ENCODE data around the gene SYTL5. TPM values are rescaled to one million over a fixed set of nuclear protein-coding genes. Genes with fewer than 3 reads are reported as not detected.

SYTL5 gene
- total RNA-seq, 1 donor from 2014 or later = 0.27 TPM

DNA sequence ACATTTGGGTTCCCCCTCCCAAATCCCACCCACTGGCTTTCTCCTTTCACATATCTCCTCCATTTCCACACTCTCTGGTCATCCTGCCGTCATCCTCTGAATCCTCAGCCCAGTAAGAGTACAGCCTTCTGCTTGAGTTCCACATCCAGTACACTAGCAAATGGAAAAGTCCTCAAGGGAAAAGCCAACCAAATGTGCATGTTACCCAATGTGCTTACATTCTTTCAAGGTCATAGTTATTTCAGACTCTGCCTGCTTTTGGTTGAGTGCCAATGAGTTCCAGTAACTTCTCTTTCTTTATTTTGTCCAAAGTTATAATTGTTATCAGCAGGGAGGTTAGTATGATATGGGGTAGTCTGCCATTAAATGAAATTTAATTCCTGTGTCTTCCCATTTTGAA lies 136.3 kb downstream of the SYTL5 start:
- Mint-ChIP-seq H3K27ac (ENCODE audit: unreplicated experiment) (peak overlapping the region; percentile 60), H3K27me3 (ENCODE audit: low read depth) (no peaks in the 10 kb centered on the region), H3K4me3 (ENCODE audit: unreplicated experiment) (no peak overlapping the region), H3K9me3 (ENCODE audit: low read depth) (peaks cover 11% of the 10 kb centered on the region), H3K36me3 (ENCODE audit: low read depth) (no peaks in the 10 kb centered on the region), H3K4me1 (ENCODE audit: low read depth) (peaks cover 25% of the 10 kb centered on the region)
- TF ChIP-seq, protein P1, sequence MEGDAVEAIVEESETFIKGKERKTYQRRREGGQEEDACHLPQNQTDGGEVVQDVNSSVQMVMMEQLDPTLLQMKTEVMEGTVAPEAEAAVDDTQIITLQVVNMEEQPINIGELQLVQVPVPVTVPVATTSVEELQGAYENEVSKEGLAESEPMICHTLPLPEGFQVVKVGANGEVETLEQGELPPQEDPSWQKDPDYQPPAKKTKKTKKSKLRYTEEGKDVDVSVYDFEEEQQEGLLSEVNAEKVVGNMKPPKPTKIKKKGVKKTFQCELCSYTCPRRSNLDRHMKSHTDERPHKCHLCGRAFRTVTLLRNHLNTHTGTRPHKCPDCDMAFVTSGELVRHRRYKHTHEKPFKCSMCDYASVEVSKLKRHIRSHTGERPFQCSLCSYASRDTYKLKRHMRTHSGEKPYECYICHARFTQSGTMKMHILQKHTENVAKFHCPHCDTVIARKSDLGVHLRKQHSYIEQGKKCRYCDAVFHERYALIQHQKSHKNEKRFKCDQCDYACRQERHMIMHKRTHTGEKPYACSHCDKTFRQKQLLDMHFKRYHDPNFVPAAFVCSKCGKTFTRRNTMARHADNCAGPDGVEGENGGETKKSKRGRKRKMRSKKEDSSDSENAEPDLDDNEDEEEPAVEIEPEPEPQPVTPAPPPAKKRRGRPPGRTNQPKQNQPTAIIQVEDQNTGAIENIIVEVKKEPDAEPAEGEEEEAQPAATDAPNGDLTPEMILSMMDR (IDR thresholded peaks at IDR 0.05) = no peak
- no peak for DNase-seq (ENCODE audit: low spot score)

DNA sequence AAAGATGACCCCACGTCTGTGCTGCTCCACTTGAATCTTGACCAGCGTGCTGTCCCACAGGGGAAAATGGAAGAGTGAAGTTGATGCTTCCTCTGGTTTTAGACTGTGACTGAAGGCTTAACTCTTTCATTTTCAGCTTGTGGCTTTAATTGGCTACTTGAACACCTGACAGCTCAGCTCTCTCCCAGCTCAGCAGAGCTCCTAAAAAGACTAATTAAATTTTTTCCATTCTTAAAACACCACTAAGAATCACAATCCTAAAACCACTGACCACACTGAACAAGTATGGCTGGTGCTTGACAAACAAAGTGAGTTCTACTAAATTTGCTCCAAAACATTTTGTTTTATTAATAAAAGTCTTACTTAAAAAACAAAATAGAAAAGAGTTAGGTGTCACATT lies 142.7 kb downstream of the SYTL5 start:
- Mint-ChIP-seq H3K4me3 (ENCODE audit: unreplicated experiment) (no peak overlapping the region), H3K4me1 (ENCODE audit: low read depth) (peaks cover 8% of the 10 kb centered on the region), H3K27ac (ENCODE audit: unreplicated experiment) (no peak overlapping the region), H3K27me3 (ENCODE audit: low read depth) (no peaks in the 10 kb centered on the region), H3K36me3 (ENCODE audit: low read depth) (no peaks in the 10 kb centered on the region), H3K9me3 (ENCODE audit: low read depth) (peaks cover 13% of the 10 kb centered on the region)
- no peak for DNase-seq (ENCODE audit: low spot score)
- TF ChIP-seq, protein P1 (IDR thresholded peaks at IDR 0.05) = no peak

DNA sequence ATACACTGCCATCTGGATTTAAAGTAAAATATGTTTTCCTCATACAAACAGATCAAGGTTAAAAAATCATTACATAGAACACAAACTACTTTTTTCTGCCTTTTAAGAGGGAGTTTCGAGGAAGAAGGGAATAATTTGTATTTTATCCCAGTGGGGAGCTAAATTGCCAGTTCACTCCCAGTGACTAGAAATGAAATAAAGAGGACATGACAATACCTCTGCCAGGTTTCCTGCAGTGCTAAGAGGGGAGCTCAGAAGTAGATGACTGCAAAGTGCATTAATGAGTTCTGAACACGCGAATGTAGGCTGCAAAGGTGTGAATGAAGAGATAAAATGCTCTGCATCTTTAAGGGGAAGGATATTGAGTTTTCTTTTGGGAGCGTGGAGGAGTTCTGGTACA lies 144.6 kb downstream of the SYTL5 start:
- Mint-ChIP-seq H3K36me3 (ENCODE audit: low read depth) (no peaks in the 10 kb centered on the region), H3K4me3 (ENCODE audit: unreplicated experiment) (no peak overlapping the region), H3K9me3 (ENCODE audit: low read depth) (peaks cover 6% of the 10 kb centered on the region), H3K4me1 (ENCODE audit: low read depth) (peaks cover 20% of the 10 kb centered on the region), H3K27ac (ENCODE audit: unreplicated experiment) (no peak overlapping the region), H3K27me3 (ENCODE audit: low read depth) (no peaks in the 10 kb centered on the region)
- TF ChIP-seq, protein P1 (IDR thresholded peaks at IDR 0.05) = no peak
- DNase-seq (ENCODE audit: low spot score) = no peak

DNA sequence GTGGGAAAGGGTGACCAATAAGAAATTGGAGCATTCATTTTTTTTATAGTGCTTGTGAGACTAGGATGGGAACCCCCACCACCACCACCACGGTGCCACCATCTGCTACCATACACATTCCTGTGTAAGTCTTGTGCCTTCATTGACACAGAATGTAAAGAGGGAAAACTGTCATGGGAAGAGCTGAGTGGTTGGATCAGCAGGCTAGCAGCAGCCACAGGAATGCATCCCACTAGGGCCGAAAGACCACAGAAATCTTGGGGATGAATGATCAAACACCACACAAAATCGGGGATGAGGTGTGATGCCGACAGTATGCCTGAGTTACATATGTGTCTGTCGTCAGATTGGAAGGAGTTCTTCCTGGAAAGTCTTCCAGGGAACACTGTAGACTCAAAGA lies 145.1 kb downstream of the SYTL5 start:
- TF ChIP-seq, protein P1 (IDR thresholded peaks at IDR 0.05) = no peak
- Mint-ChIP-seq H3K27ac (ENCODE audit: unreplicated experiment) (no peak overlapping the region), H3K9me3 (ENCODE audit: low read depth) (peaks cover 6% of the 10 kb centered on the region), H3K27me3 (ENCODE audit: low read depth) (no peaks in the 10 kb centered on the region), H3K4me1 (ENCODE audit: low read depth) (peaks cover 20% of the 10 kb centered on the region), H3K36me3 (ENCODE audit: low read depth) (no peaks in the 10 kb centered on the region), H3K4me3 (ENCODE audit: unreplicated experiment) (no peak overlapping the region)
- DNase-seq (ENCODE audit: low spot score) = no peak

DNA sequence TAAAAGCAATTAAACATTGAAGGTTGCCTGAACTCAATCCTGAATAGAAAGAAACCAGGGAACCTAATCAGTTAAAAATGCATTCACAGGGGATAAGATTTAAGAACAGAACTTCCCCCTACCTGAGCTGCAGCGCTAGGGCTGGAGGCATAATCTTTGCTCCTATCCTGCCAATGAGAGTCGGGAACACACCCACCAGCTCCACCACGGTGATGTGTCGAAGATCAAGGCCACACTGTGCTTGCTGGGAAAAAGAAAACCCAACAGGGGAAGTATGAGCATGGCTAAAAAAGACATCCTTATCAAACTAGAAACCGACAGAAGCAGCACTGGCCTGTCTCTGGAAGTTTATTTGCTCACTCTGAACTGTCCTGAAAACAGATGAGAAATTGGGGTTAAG lies 148.0 kb downstream of the SYTL5 start:
- H3K27ac Mint-ChIP-seq (ENCODE audit: unreplicated experiment) = no peak overlapping the region
- no peaks in the 10 kb centered on the region for H3K27me3 Mint-ChIP-seq (ENCODE audit: low read depth)

More for the DNA sequence above, 148.0 kb downstream of the SYTL5 start:
- H3K4me1 Mint-ChIP-seq (ENCODE audit: low read depth) = peaks cover 20% of the 10 kb centered on the region
- H3K36me3 Mint-ChIP-seq (ENCODE audit: low read depth) = peaks cover 2% of the 10 kb centered on the region
- H3K4me3 Mint-ChIP-seq (ENCODE audit: unreplicated experiment) = no peak overlapping the region
- H3K9me3 Mint-ChIP-seq (ENCODE audit: low read depth) = peaks cover 2% of the 10 kb centered on the region
- no peak for DNase-seq (ENCODE audit: low spot score)
- TF ChIP-seq, protein P1 (IDR thresholded peaks at IDR 0.05) = no peak

Measured in chondrocyte (in vitro differentiated cells).